BLaER1 (cell line): ENCODE data around the gene TLCD4.
"Not testable (repeated sequence)": the region's sequence is repeated elsewhere in the genome, so short reads cannot be mapped to it uniquely, and the experiment has no call there.

Experiments used
- H3K27ac ChIP-seq: shearing (Covaris generic); formaldehyde crosslinking; 2 replicates; pipeline ENCODE4 v1.8.1; 2022
- H3K27me3 ChIP-seq: shearing (Covaris generic); formaldehyde crosslinking; 2 replicates; pipeline ENCODE4 v1.8.1; 2022
- H3K36me3 ChIP-seq: shearing (Covaris generic); formaldehyde crosslinking; 2 replicates; pipeline ENCODE4 v1.8.1; 2022
- H3K4me1 ChIP-seq: shearing (Covaris generic); formaldehyde crosslinking; 2 replicates; pipeline ENCODE4 v1.8.1; 2022
- H3K4me2 ChIP-seq: shearing (Covaris generic); formaldehyde crosslinking; 2 replicates; pipeline ENCODE4 v1.8.1; 2022
- H3K4me3 ChIP-seq: shearing (Covaris generic); formaldehyde crosslinking; 2 replicates; pipeline ENCODE4 v1.8.1; 2022
- H3K9ac ChIP-seq: shearing (Covaris generic); formaldehyde crosslinking; 2 replicates; pipeline ENCODE4 v1.8.1; 2022
- H3K9me3 ChIP-seq: shearing (Covaris generic); formaldehyde crosslinking; 2 replicates; pipeline ENCODE4 v1.8.1; 2022
- H4K20me1 ChIP-seq: shearing (Covaris generic); formaldehyde crosslinking; 2 replicates; pipeline ENCODE4 v1.8.1; 2022
- Cebpa-rat ChIP-seq: shearing (Covaris generic); IDR thresholded peaks from 2 replicates; pipeline ENCODE4 v1.8.1; 2022

TLCD4 gene

GRCh38 chr1:95139039-95139438 is 21.9 kb downstream of the TLCD4 start:
- Histone ChIP-seq H3K9ac (no peak overlapping the region), H3K4me1 (no peaks in the 10 kb centered on the region), H3K27ac (no peak overlapping the region), H3K36me3 (no peaks in the 10 kb centered on the region), H4K20me1 (no peaks in the 10 kb centered on the region), H3K4me3 (no peak overlapping the region), H3K9me3 (no peaks in the 10 kb centered on the region), H3K27me3 (no peaks in the 10 kb centered on the region), H3K4me2 (no peak overlapping the region)
- TF ChIP-seq Cebpa-rat = no peak

- H3K4me1 ChIP-seq = no peaks in the 10 kb centered on the region
- H3K27ac ChIP-seq = no peak overlapping the region
- no peaks in the 10 kb centered on the region for H3K27me3 ChIP-seq
- no peaks in the 10 kb centered on the region for H3K36me3 ChIP-seq
- H3K4me3 ChIP-seq = no peak overlapping the region
- no peak overlapping the region for H3K4me2 ChIP-seq
- no peaks in the 10 kb centered on the region for H3K9me3 ChIP-seq
- no peak overlapping the region for H3K9ac ChIP-seq
- no peaks in the 10 kb centered on the region for H4K20me1 ChIP-seq
- TF ChIP-seq Cebpa-rat = no peak
Observed at GRCh38 chr1:95140791-95141190, 23.6 kb downstream of the TLCD4 start.

GRCh38 chr1:95145493-95145892 is 28.3 kb downstream of the TLCD4 start:
- H3K4me2 ChIP-seq = no peak overlapping the region
- TF ChIP-seq Cebpa-rat = no peak
- H3K27ac ChIP-seq = no peak overlapping the region
- no peaks in the 10 kb centered on the region for H3K36me3 ChIP-seq
- H3K9ac ChIP-seq = no peak overlapping the region
- H3K27me3 ChIP-seq = no peaks in the 10 kb centered on the region
- H3K4me1 ChIP-seq = no peaks in the 10 kb centered on the region
- no peaks in the 10 kb centered on the region for H4K20me1 ChIP-seq
- no peaks in the 10 kb centered on the region for H3K9me3 ChIP-seq
- H3K4me3 ChIP-seq = no peak overlapping the region

- no peak for TF ChIP-seq Cebpa-rat
- H3K4me3 ChIP-seq = no peak overlapping the region
- no peak overlapping the region for H3K9ac ChIP-seq
- no peaks in the 10 kb centered on the region for H3K27me3 ChIP-seq
- no peaks in the 10 kb centered on the region for H3K9me3 ChIP-seq
- H4K20me1 ChIP-seq = no peaks in the 10 kb centered on the region
- H3K4me1 ChIP-seq = no peaks in the 10 kb centered on the region
- H3K36me3 ChIP-seq = no peaks in the 10 kb centered on the region
- H3K27ac ChIP-seq = no peak overlapping the region
- H3K4me2 ChIP-seq = no peak overlapping the region
Observed at GRCh38 chr1:95146637-95147036, 29.5 kb downstream of the TLCD4 start.

- Histone ChIP-seq H3K27ac (no peak overlapping the region), H3K4me3 (no peak overlapping the region), H4K20me1 (no peaks in the 10 kb centered on the region), H3K36me3 (no peaks in the 10 kb centered on the region), H3K9me3 (no peaks in the 10 kb centered on the region), H3K27me3 (no peaks in the 10 kb centered on the region), H3K9ac (no peak overlapping the region), H3K4me2 (no peak overlapping the region), H3K4me1 (no peaks in the 10 kb centered on the region)
- no peak for TF ChIP-seq Cebpa-rat
Observed at GRCh38 chr1:95154096-95154495, 36.9 kb downstream of the TLCD4 start.

GRCh38 chr1:95165569-95165968 is 48.4 kb downstream of the TLCD4 start:
- not testable (repeated sequence) for H3K36me3 ChIP-seq, H3K27ac ChIP-seq, H4K20me1 ChIP-seq, H3K9ac ChIP-seq, H3K4me3 ChIP-seq, H3K4me1 ChIP-seq, H3K27me3 ChIP-seq, H3K4me2 ChIP-seq
- 0 out of 2 replicates have a peak, but pooled peaks cover 14% of the 10 kb centered on the region for H3K9me3 ChIP-seq
